ENCODE measurements around the gene LRRC26.

LRRC26 gene

DNA sequence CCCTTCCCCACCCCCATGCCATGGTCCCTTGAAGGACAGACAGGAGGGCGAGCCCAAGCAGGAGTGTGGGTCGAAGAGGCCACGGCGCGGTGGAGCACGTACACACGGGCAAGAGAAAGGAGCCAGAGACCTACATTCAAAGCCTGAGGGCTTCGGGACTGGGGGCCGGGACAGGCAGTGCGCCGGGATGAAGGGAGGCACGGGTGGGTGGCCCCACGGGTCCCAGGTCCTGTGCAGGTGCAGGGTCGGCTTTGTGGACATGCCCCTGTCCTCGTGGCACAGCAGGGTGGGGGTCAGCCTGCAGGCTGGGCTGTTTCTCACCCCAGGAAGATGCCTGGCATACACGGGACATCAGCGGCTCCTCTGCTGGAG is 9.8 kb downstream of the LRRC26 start:
- no peak overlapping the region for H3K4me3 ChIP-seq (ENCODE audit: low read length)
- TF ChIP-seq, protein P1, sequence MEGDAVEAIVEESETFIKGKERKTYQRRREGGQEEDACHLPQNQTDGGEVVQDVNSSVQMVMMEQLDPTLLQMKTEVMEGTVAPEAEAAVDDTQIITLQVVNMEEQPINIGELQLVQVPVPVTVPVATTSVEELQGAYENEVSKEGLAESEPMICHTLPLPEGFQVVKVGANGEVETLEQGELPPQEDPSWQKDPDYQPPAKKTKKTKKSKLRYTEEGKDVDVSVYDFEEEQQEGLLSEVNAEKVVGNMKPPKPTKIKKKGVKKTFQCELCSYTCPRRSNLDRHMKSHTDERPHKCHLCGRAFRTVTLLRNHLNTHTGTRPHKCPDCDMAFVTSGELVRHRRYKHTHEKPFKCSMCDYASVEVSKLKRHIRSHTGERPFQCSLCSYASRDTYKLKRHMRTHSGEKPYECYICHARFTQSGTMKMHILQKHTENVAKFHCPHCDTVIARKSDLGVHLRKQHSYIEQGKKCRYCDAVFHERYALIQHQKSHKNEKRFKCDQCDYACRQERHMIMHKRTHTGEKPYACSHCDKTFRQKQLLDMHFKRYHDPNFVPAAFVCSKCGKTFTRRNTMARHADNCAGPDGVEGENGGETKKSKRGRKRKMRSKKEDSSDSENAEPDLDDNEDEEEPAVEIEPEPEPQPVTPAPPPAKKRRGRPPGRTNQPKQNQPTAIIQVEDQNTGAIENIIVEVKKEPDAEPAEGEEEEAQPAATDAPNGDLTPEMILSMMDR (conservative IDR thresholded peaks at IDR 0.05; ENCODE audit: low read length) = no peak

DNA sequence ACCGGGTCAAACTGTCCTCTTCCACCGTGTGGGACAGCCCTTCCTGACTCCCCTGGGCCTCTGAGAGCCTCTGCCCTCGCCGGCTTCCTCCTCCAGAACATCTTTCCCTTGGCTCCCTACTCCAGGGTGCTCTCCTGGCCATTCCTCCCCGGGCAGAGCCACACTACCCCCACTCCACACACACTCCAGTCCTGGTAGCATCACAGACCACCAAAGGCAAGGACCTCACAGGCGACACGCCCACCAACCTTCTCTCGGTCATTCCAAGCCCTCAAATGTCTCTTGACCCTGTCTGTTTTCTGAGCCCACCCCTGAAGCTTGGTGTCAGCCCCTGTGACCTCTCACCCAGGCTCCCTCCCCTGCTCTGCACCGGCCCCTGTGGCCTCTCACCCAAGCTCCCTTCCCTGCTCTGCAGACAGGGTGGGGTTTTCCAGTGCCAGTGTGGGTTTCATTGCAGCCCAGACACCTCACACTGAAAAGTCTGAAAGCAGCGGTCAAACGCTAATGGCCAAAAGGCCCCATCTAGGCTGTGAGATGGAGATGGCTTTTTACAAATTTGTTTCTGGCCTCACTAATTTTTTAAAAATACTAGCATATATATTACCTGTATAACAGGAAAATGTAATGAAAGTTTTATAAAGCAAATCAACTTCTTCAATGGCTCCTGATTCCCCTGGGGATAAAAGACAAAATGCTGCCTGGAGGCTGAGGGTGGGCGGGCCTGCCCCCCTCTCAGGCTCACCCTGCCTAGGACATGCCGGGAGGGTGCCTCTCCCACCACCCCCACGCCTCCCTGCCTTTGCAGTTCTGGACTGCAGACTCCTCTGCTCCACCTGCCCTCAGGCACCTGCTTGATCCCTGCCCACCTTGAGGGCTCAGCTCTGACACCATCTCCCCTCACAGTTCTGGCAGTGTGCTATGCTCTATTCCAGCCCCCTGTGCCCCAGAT is 10.5 kb downstream of the LRRC26 start:
- TF ChIP-seq, protein P1 (conservative IDR thresholded peaks at IDR 0.05; ENCODE audit: low read length) = no peak
- DNase-seq (ENCODE audit: low read depth) = no peak
- H3K4me3 ChIP-seq (ENCODE audit: low read length) = no peak overlapping the region

More for the DNA sequence above, 9.8 kb downstream of the LRRC26 start:
- no peak for DNase-seq (ENCODE audit: low read depth)

DNA sequence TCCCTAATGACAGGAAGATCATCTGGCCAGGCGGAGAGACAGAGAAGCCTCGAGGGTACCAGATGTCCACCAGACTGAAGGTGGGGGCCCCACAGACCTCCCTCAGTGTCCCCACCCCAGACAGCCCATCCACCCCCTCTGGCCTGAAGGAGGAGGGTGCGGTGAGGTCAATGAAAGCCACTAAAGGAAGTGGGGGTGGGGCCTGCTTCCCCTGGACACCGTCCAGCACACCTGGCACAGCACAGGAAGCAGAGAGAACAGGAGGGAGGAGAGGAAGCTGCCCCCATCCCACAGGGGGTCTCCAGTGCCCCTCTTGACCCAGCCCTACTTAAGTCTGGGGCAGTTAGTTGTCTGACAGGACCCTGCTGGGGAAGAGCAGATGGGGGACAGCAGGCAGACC is 11.2 kb downstream of the LRRC26 start:
- H3K4me3 ChIP-seq (ENCODE audit: low read length) = no peak overlapping the region
- TF ChIP-seq, protein P1 (conservative IDR thresholded peaks at IDR 0.05; ENCODE audit: low read length) = no peak
- no peak for DNase-seq (ENCODE audit: low read depth)

DNA sequence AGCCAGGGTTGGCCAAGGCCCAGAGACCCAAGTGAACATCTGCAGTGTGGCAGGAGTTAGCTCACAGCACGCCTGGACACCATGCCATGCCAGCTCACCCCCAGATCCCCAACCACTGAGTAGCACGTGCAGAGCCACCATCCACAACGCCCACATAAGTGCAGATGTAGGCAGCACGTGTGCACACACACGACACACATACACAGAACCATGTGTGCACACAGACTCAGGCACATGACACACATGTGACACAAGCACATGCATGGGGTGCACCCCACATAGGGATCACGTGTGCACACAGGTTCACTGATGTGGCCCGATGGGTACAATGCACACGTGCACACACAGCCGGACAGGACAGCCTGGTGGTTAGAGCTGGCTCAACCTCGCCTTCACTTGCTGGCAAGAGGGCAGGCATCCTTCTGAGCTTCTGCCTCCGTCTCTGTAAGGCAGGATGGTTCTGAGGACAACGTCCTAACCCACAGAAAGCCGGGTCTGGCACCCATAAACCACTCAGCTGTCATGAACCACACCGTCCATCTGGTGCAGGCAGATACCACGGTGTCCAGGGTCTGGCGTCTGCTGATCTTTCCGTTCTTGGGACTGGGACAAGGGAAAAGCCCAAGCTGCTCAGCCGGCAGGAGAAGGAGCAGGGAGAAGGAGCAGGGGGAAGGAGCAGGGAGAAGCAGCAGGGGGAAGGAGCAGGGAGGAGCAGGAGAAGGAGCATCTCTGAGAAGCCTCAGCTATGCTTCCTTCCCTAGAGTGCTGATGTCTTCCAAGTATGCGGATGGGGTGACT is 12.0 kb downstream of the LRRC26 start:
- TF ChIP-seq, protein P1 (conservative IDR thresholded peaks at IDR 0.05; ENCODE audit: low read length) = no peak
- peak; percentile 38 for DNase-seq (ENCODE audit: low read depth)
- H3K4me3 ChIP-seq (ENCODE audit: low read length) = no peak overlapping the region

DNA sequence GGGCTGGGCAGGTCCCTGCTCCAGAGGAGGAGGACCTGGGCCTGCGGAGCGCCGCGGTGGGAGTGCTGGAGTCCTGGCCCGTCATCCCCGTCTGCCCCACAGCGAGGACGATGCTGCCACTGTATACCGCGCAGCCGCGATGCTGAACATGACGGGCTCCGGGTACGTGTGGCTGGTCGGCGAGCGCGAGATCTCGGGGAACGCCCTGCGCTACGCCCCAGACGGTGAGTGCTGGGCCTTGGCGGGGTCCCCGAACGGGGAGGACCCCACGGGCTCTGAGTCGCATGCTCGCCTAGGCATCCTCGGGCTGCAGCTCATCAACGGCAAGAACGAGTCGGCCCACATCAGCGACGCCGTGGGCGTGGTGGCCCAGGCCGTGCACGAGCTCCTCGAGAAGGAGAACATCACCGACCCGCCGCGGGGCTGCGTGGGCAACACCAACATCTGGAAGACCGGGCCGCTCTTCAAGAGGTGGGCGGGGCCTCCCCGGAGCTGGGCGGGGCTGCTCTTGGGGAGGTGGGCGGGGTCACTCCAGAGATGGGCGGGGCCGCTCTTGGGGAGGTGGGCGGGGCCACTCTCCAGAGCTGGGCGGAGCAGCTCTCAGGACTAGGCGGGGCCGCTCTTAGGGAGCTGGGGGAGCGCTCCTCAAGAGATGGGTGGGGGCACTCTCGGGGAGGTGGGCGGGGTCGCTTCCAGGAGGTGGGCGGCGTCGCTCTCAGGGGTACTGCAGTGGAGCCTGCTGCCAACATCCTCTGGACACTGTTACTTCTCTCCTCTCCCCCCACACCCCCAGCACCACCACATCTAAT is 13.1 kb downstream of the LRRC26 start:
- DNase-seq (ENCODE audit: low read depth) = peak; percentile 34
- peak overlapping the region; percentile 47 for H3K4me3 ChIP-seq (ENCODE audit: low read length)
- TF ChIP-seq, protein P1 (conservative IDR thresholded peaks at IDR 0.05; ENCODE audit: low read length) = no peak

DNA sequence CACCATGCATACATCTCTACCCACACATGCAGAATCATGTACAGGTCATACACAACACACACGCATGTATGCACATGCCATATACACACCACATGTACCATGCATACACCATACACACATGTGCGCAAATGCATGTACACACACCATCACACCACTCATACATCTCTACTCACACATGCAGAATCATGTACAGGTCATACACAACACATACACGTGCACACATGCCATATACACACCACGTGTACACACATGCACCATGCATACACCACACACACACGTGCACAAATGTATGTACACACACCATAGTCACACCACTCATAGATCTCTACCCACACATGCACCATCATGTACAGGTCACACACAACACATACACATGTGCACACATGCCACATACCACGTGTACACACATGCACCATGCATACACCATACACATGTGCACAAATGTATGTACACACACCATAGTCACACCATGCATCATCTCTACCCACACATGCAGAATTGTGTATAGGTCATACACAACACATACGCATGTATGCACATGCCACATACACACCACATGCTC is 16.9 kb downstream of the LRRC26 start:
- TF ChIP-seq, protein P1 (conservative IDR thresholded peaks at IDR 0.05; ENCODE audit: low read length) = no peak
- H3K4me3 ChIP-seq (ENCODE audit: low read length) = no peak overlapping the region

More for the DNA sequence above, 16.9 kb downstream of the LRRC26 start:
- no peak for DNase-seq (ENCODE audit: low read depth)

All from AG10803 (cell line).